IMR-90 (cell line): ENCODE measurements around the gene HOXA13.

Experiments
- BHLHE40 ChIP-seq: fragments of 150-350 bp; IDR thresholded peaks from 2 replicates; pipeline ENCODE4 v1.6.1; 2016; ENCODE audit warnings: mild to moderate bottlenecking, low read depth, low read length
- CEBPB ChIP-seq: IDR thresholded peaks from 2 replicates; pipeline ENCODE4 v1.6.1; 2012; ENCODE audit warnings: low read depth, low read length, improper control_type of control experiment
- POLR2A ChIP-seq: IDR thresholded peaks from 2 replicates; pipeline ENCODE4 v1.6.1; 2012; ENCODE audit warnings: mild to moderate bottlenecking, low read depth, low read length
- TF ChIP-seq, protein P1 (sequence below): conservative IDR thresholded peaks from 2 replicates; pipeline ENCODE4 v1.5.1; 2012; ENCODE audit warnings: mild to moderate bottlenecking, low read depth, low read length, improper control_type of control experiment

DNA sequence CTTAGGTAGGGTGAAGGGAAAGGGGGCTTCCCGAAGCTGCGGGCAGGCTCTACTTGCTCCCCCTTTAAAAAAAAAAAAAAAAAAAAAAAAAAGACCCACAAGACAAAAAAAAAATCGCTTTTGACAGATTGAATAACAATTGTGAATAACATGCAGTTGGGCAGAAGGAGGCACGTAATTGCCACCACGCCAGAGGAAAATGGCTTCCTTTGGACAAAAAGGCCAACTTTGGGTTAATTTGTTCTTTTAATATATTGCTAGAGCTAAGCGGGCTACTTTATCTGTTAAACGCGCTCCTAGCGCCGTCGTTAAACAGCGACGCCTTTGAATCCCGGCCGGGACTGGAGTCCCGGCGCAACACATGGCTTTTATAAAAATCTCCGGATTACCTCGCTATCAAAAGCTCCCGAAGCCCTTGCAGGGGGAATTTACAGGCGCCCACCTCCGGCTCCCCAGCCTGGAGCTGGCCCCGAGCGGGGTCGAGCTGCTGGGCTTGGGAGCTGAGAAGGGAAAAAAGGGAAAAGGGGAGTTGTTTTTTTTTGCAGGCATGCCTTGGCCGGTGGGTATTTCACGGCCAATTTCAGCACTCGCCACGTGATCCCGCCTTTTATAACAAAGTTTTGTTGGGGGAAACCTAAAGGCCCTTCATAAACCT lies 16.1 kb downstream of the HOXA13 start:
- TF ChIP-seq, protein P1, sequence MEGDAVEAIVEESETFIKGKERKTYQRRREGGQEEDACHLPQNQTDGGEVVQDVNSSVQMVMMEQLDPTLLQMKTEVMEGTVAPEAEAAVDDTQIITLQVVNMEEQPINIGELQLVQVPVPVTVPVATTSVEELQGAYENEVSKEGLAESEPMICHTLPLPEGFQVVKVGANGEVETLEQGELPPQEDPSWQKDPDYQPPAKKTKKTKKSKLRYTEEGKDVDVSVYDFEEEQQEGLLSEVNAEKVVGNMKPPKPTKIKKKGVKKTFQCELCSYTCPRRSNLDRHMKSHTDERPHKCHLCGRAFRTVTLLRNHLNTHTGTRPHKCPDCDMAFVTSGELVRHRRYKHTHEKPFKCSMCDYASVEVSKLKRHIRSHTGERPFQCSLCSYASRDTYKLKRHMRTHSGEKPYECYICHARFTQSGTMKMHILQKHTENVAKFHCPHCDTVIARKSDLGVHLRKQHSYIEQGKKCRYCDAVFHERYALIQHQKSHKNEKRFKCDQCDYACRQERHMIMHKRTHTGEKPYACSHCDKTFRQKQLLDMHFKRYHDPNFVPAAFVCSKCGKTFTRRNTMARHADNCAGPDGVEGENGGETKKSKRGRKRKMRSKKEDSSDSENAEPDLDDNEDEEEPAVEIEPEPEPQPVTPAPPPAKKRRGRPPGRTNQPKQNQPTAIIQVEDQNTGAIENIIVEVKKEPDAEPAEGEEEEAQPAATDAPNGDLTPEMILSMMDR: no peak
- TF ChIP-seq BHLHE40: no peak
- TF ChIP-seq POLR2A: no peak
- TF ChIP-seq CEBPB: no peak
